Measurements from ENCODE around the gene NSG2.

The NSG2 gene

GRCh38 chr5:174046558-174046957 is 1.1 kb downstream of the NSG2 start:
- Histone ChIP-seq H3K4me1 (ENCODE audit: insufficient read depth, low read length) (no peaks in the 10 kb centered on the region), H3K4me3 (ENCODE audit: low read length) (no peak overlapping the region), H3K27me3 (ENCODE audit: insufficient read depth, low read length) (no peaks in the 10 kb centered on the region), H3K9me3 (ENCODE audit: low read length) (no peaks in the 10 kb centered on the region), H3K36me3 (ENCODE audit: insufficient read depth, low read length) (no peaks in the 10 kb centered on the region), H2AFZ (ENCODE audit: low read depth, low read length) (no peak overlapping the region)

GRCh38 chr5:174047472-174048099 is 2.1 kb downstream of the NSG2 start:
- no peak overlapping the region for H3K4me3 ChIP-seq (ENCODE audit: low read length)
- no peaks in the 10 kb centered on the region for H3K36me3 ChIP-seq (ENCODE audit: insufficient read depth, low read length)
- H3K27me3 ChIP-seq (ENCODE audit: insufficient read depth, low read length), result no peaks in the 10 kb centered on the region
- no peak overlapping the region for H2AFZ ChIP-seq (ENCODE audit: low read depth, low read length)
- no peaks in the 10 kb centered on the region for H3K9me3 ChIP-seq (ENCODE audit: low read length)
- H3K4me1 ChIP-seq (ENCODE audit: insufficient read depth, low read length), result no peaks in the 10 kb centered on the region

- no peak overlapping the region for H2AFZ ChIP-seq (ENCODE audit: low read depth, low read length)
- H3K4me3 ChIP-seq (ENCODE audit: low read length), result no peak overlapping the region
- no peaks in the 10 kb centered on the region for H3K36me3 ChIP-seq (ENCODE audit: insufficient read depth, low read length)
- no peaks in the 10 kb centered on the region for H3K27me3 ChIP-seq (ENCODE audit: insufficient read depth, low read length)
- H3K9me3 ChIP-seq (ENCODE audit: low read length), result no peaks in the 10 kb centered on the region
- no peaks in the 10 kb centered on the region for H3K4me1 ChIP-seq (ENCODE audit: insufficient read depth, low read length)
These were observed 7.1 kb downstream of the NSG2 start for GRCh38 chr5:174052636-174053035.

- H3K36me3 ChIP-seq (ENCODE audit: insufficient read depth, low read length), result no peaks in the 10 kb centered on the region
- H3K4me1 ChIP-seq (ENCODE audit: insufficient read depth, low read length), result no peaks in the 10 kb centered on the region
- H2AFZ ChIP-seq (ENCODE audit: low read depth, low read length), result no peak overlapping the region
- peaks cover 2% of the 10 kb centered on the region for H3K27me3 ChIP-seq (ENCODE audit: insufficient read depth, low read length)
- H3K4me3 ChIP-seq (ENCODE audit: low read length), result no peak overlapping the region
- H3K9me3 ChIP-seq (ENCODE audit: low read length), result no peaks in the 10 kb centered on the region
These were observed 8.4 kb downstream of the NSG2 start for GRCh38 chr5:174053905-174054304.

GRCh38 chr5:174056064-174056847 is 10.8 kb downstream of the NSG2 start:
- peaks cover 2% of the 10 kb centered on the region for H3K27me3 ChIP-seq (ENCODE audit: insufficient read depth, low read length)
- H3K4me1 ChIP-seq (ENCODE audit: insufficient read depth, low read length), result no peaks in the 10 kb centered on the region
- no peaks in the 10 kb centered on the region for H3K9me3 ChIP-seq (ENCODE audit: low read length)
- no peaks in the 10 kb centered on the region for H3K36me3 ChIP-seq (ENCODE audit: insufficient read depth, low read length)
- H3K4me3 ChIP-seq (ENCODE audit: low read length), result no peak overlapping the region
- no peak overlapping the region for H2AFZ ChIP-seq (ENCODE audit: low read depth, low read length)

- H3K9me3 ChIP-seq (ENCODE audit: low read length), result no peaks in the 10 kb centered on the region
- no peak overlapping the region for H2AFZ ChIP-seq (ENCODE audit: low read depth, low read length)
- H3K4me3 ChIP-seq (ENCODE audit: low read length), result no peak overlapping the region
- no peaks in the 10 kb centered on the region for H3K36me3 ChIP-seq (ENCODE audit: insufficient read depth, low read length)
- H3K27me3 ChIP-seq (ENCODE audit: insufficient read depth, low read length), result peaks cover 2% of the 10 kb centered on the region
- no peaks in the 10 kb centered on the region for H3K4me1 ChIP-seq (ENCODE audit: insufficient read depth, low read length)
These were observed 11.7 kb downstream of the NSG2 start for GRCh38 chr5:174057206-174057605.

GRCh38 chr5:174058433-174059122 is 13.1 kb downstream of the NSG2 start:
- Histone ChIP-seq H3K4me3 (ENCODE audit: low read length) (no peak overlapping the region), H3K4me1 (ENCODE audit: insufficient read depth, low read length) (no peaks in the 10 kb centered on the region), H2AFZ (ENCODE audit: low read depth, low read length) (no peak overlapping the region), H3K36me3 (ENCODE audit: insufficient read depth, low read length) (no peaks in the 10 kb centered on the region), H3K27me3 (ENCODE audit: insufficient read depth, low read length) (peaks cover 2% of the 10 kb centered on the region), H3K9me3 (ENCODE audit: low read length) (no peaks in the 10 kb centered on the region)

- Histone ChIP-seq H3K36me3 (ENCODE audit: insufficient read depth, low read length) (no peaks in the 10 kb centered on the region), H3K9me3 (ENCODE audit: low read length) (no peaks in the 10 kb centered on the region), H3K27me3 (ENCODE audit: insufficient read depth, low read length) (peaks cover 2% of the 10 kb centered on the region), H3K4me1 (ENCODE audit: insufficient read depth, low read length) (no peaks in the 10 kb centered on the region), H2AFZ (ENCODE audit: low read depth, low read length) (no peak overlapping the region), H3K4me3 (ENCODE audit: low read length) (no peak overlapping the region)
These were observed 13.7 kb downstream of the NSG2 start for GRCh38 chr5:174059247-174059646.

- Histone ChIP-seq H3K4me3 (ENCODE audit: low read length) (no peak overlapping the region), H2AFZ (ENCODE audit: low read depth, low read length) (no peak overlapping the region), H3K36me3 (ENCODE audit: insufficient read depth, low read length) (no peaks in the 10 kb centered on the region), H3K27me3 (ENCODE audit: insufficient read depth, low read length) (peaks cover 2% of the 10 kb centered on the region), H3K9me3 (ENCODE audit: low read length) (no peaks in the 10 kb centered on the region), H3K4me1 (ENCODE audit: insufficient read depth, low read length) (no peaks in the 10 kb centered on the region)
These were observed 17.7 kb downstream of the NSG2 start for GRCh38 chr5:174063082-174063756.

- Histone ChIP-seq H3K4me1 (ENCODE audit: insufficient read depth, low read length) (no peaks in the 10 kb centered on the region), H3K4me3 (ENCODE audit: low read length) (no peak overlapping the region), H3K9me3 (ENCODE audit: low read length) (no peaks in the 10 kb centered on the region), H2AFZ (ENCODE audit: low read depth, low read length) (no peak overlapping the region), H3K27me3 (ENCODE audit: insufficient read depth, low read length) (no peaks in the 10 kb centered on the region), H3K36me3 (ENCODE audit: insufficient read depth, low read length) (no peaks in the 10 kb centered on the region)
These were observed 18.7 kb downstream of the NSG2 start for GRCh38 chr5:174064171-174064570.

- no peaks in the 10 kb centered on the region for H3K9me3 ChIP-seq (ENCODE audit: low read length)
- no peak overlapping the region for H2AFZ ChIP-seq (ENCODE audit: low read depth, low read length)
- H3K27me3 ChIP-seq (ENCODE audit: insufficient read depth, low read length), result no peaks in the 10 kb centered on the region
- H3K36me3 ChIP-seq (ENCODE audit: insufficient read depth, low read length), result no peaks in the 10 kb centered on the region
- no peak overlapping the region for H3K4me3 ChIP-seq (ENCODE audit: low read length)
- H3K4me1 ChIP-seq (ENCODE audit: insufficient read depth, low read length), result no peaks in the 10 kb centered on the region
These were observed 20.2 kb downstream of the NSG2 start for GRCh38 chr5:174065528-174066197.

GRCh38 chr5:174067499-174067898 is 22.0 kb downstream of the NSG2 start:
- Histone ChIP-seq H3K9me3 (ENCODE audit: low read length) (no peaks in the 10 kb centered on the region), H3K4me3 (ENCODE audit: low read length) (no peak overlapping the region), H2AFZ (ENCODE audit: low read depth, low read length) (no peak overlapping the region), H3K4me1 (ENCODE audit: insufficient read depth, low read length) (no peaks in the 10 kb centered on the region), H3K27me3 (ENCODE audit: insufficient read depth, low read length) (no peaks in the 10 kb centered on the region), H3K36me3 (ENCODE audit: insufficient read depth, low read length) (no peaks in the 10 kb centered on the region)

Measured in neuron (in vitro differentiated cells).